Ectodermal cell (in vitro differentiated cells): ENCODE measurements around the gene KIF6.
"Not testable (repeated sequence)": the region's sequence is repeated elsewhere in the genome, so short reads cannot be mapped to it uniquely, and the experiment has no call there.

Source experiments
- H3K27ac ChIP-seq: 2 replicates; pipeline ENCODE4 v1.7.0; 2013; ENCODE audit warnings: mild to moderate bottlenecking, low read depth, low read length; ENCODE audit not compliant: insufficient read depth, poor library complexity, severe bottlenecking
- H3K27me3 ChIP-seq: 2 replicates; pipeline ENCODE4 v1.7.0; 2013; ENCODE audit warnings: mild to moderate bottlenecking, low read length; ENCODE audit not compliant: insufficient read depth, control insufficient read depth, poor library complexity, severe bottlenecking
- H3K36me3 ChIP-seq: one replicate; pipeline ENCODE4 v1.7.0; 2013; ENCODE audit warnings: low read length; ENCODE audit not compliant: control insufficient read depth, insufficient read depth
- H3K4me1 ChIP-seq: one replicate; pipeline ENCODE4 v1.7.0; 2013; ENCODE audit warnings: low read length; ENCODE audit not compliant: control insufficient read depth, insufficient read depth
- H3K4me3 ChIP-seq: 2 replicates; pipeline ENCODE4 v1.7.0; 2013; ENCODE audit warnings: low read depth, low read length, control low read depth; ENCODE audit not compliant: insufficient read depth
- H3K9me3 ChIP-seq: 2 replicates; pipeline ENCODE4 v1.7.0; 2013; ENCODE audit warnings: mild to moderate bottlenecking, low read length, moderate library complexity; ENCODE audit not compliant: control insufficient read depth
- WGBS, 2 experiments: methylation state at CpG; one replicate each; pipeline ENCODE4 v1.1.7; 2013; ENCODE audit warnings: missing lambda C conversion rate in 2 of 2; 5-methylcytosine and 5-hydroxymethylcytosine counted together

Gene KIF6

GRCh38 chr6:39495640-39496039 is 229.6 kb downstream of the KIF6 start:
- Histone ChIP-seq H3K4me1 (no peaks in the 10 kb centered on the region), H3K27me3 (no peaks in the 10 kb centered on the region), H3K9me3 (no peaks in the 10 kb centered on the region), H3K27ac (no peak overlapping the region), H3K36me3 (no peaks in the 10 kb centered on the region), H3K4me3 (no peak overlapping the region)
- WGBS, 2 experiments: 68 to 69% methylated on average over 3 of the region's 3 CpGs

DNA sequence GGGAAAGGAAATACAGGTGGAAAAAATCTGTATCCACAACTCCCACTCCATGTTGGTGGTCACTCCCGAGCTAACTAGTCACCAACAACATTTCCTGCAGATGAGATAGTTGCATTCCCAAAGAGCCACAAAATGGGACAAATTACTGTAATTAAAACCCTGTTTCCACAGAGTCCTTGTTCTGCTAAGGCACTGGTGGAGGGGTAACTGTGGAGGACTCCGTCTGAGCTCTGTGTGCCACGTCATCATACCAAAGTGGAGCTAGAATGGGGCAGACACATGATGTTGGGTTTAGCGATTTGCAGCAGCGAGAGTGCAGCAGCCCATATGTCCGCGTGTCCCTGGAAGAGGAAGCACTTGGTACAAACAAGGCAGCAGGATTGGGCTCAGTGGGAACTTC is 230.2 kb downstream of the KIF6 start:
- Histone ChIP-seq H3K36me3 (no peaks in the 10 kb centered on the region), H3K4me3 (no peak overlapping the region), H3K27me3 (no peaks in the 10 kb centered on the region), H3K4me1 (no peaks in the 10 kb centered on the region), H3K9me3 (no peaks in the 10 kb centered on the region), H3K27ac (no peak overlapping the region)
- 88 to 90% methylated on average over 7 of the region's 7 CpGs for WGBS, 2 experiments

- Histone ChIP-seq H3K4me3 (no peak overlapping the region), H3K36me3 (no peaks in the 10 kb centered on the region), H3K9me3 (no peaks in the 10 kb centered on the region), H3K27me3 (no peaks in the 10 kb centered on the region), H3K4me1 (no peaks in the 10 kb centered on the region), H3K27ac (no peak overlapping the region)
These were observed 231.4 kb downstream of the KIF6 start for GRCh38 chr6:39493777-39494176.

GRCh38 chr6:39493174-39493573 is 232.0 kb downstream of the KIF6 start:
- H3K27ac ChIP-seq: no peak overlapping the region
- H3K4me3 ChIP-seq: no peak overlapping the region
- no peaks in the 10 kb centered on the region for H3K9me3 ChIP-seq
- no peaks in the 10 kb centered on the region for H3K36me3 ChIP-seq
- H3K27me3 ChIP-seq: no peaks in the 10 kb centered on the region
- no peaks in the 10 kb centered on the region for H3K4me1 ChIP-seq

GRCh38 chr6:39490108-39490507 is 235.1 kb downstream of the KIF6 start:
- WGBS, 2 experiments: 95 to 96% methylated on average over 3 of the region's 3 CpGs
- H3K9me3 ChIP-seq: no peaks in the 10 kb centered on the region
- no peak overlapping the region for H3K4me3 ChIP-seq
- no peaks in the 10 kb centered on the region for H3K27me3 ChIP-seq
- no peak overlapping the region for H3K27ac ChIP-seq
- H3K36me3 ChIP-seq: no peaks in the 10 kb centered on the region
- no peaks in the 10 kb centered on the region for H3K4me1 ChIP-seq

GRCh38 chr6:39488255-39488879 is 236.8 kb downstream of the KIF6 start:
- 92% methylated on average over 1 of the region's 1 CpG; no CpG with 5 or more reads in 1 of the 2 experiments for WGBS, 2 experiments
- H3K27ac ChIP-seq: no peak overlapping the region
- no peaks in the 10 kb centered on the region for H3K4me1 ChIP-seq
- H3K9me3 ChIP-seq: no peaks in the 10 kb centered on the region
- no peak overlapping the region for H3K4me3 ChIP-seq
- no peaks in the 10 kb centered on the region for H3K36me3 ChIP-seq
- H3K27me3 ChIP-seq: no peaks in the 10 kb centered on the region

DNA sequence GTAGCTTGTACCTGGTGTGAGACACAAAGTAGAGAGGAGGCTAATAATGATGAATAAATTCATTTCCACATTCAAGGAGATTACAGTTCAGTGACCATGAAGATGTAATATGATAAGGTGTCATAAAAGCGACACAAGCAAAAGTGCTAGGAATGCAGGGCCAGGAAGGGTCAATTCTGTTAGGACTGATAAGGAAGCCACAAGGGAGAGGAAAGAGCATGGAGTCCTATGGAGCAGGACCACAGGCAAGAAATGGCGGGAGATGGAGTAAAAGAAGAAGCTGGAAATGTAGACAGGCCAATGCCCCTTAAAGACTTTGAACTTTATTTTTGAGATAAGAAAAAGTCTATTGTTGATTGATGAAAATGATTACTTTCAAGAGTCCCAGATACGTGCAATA is 240.9 kb downstream of the KIF6 start:
- no peaks in the 10 kb centered on the region for H3K27me3 ChIP-seq
- no peak overlapping the region for H3K4me3 ChIP-seq
- H3K9me3 ChIP-seq: no peaks in the 10 kb centered on the region
- H3K36me3 ChIP-seq: no peaks in the 10 kb centered on the region
- no peaks in the 10 kb centered on the region for H3K4me1 ChIP-seq
- no peak overlapping the region for H3K27ac ChIP-seq
- WGBS, 2 experiments: 93 to 94% methylated on average over 3 of the region's 3 CpGs

DNA sequence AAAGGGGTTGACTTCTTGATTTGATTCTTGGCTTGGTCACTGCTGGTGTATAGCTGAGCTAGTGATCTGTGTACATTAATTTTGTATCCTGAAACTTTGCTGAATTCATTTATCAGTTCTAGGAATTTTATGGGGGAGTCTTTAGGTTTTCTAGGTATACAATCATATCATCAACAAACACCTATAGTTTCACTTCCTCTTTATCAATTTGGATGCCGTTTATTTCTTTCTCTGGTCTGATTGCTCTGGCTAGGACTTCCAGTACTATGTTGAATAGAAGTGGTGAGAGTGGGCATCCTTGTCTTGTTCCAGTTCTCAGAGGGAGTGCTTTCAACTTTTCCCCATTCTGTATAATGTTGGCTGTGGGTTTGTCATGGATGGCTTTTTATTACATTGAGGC is 245.4 kb downstream of the KIF6 start:
- not testable (repeated sequence) for H3K27me3 ChIP-seq, H3K4me3 ChIP-seq, H3K4me1 ChIP-seq, H3K36me3 ChIP-seq, H3K27ac ChIP-seq, H3K9me3 ChIP-seq
- 100% methylated on average over 1 of the region's 1 CpG; no CpG with 5 or more reads in 1 of the 2 experiments for WGBS, 2 experiments

GRCh38 chr6:39476670-39477069 is 248.5 kb downstream of the KIF6 start:
- H3K4me3 ChIP-seq: no peak overlapping the region
- H3K27me3 ChIP-seq: no peaks in the 10 kb centered on the region
- H3K36me3 ChIP-seq: no peaks in the 10 kb centered on the region
- H3K27ac ChIP-seq: no peak overlapping the region
- 100% methylated on average over 1 of the region's 1 CpG for WGBS, 2 experiments
- H3K9me3 ChIP-seq: no peaks in the 10 kb centered on the region
- no peaks in the 10 kb centered on the region for H3K4me1 ChIP-seq

DNA sequence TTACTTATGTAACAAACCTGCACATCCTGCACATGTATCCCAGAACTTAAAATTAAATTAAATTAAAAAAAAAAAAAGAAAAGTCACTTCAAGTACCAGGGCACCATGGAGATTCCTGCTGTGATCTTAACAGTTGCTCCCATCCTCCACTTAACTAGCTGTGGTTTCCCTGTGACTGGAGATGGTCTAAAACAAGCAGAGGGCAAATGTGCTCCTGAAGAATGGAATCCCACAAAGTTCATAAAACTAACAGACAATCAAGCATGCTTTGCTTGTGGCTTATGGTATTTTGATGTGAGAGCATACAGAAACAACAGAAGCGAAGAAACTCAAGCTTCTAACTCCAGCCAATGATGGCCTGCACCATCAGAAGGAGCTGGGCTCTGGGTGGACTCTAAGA is 249.1 kb downstream of the KIF6 start:
- no peaks in the 10 kb centered on the region for H3K4me1 ChIP-seq
- WGBS, 2 experiments: 100% methylated on average over 1 of the region's 1 CpG
- no peaks in the 10 kb centered on the region for H3K27me3 ChIP-seq
- no peaks in the 10 kb centered on the region for H3K36me3 ChIP-seq
- H3K9me3 ChIP-seq: no peaks in the 10 kb centered on the region
- no peak overlapping the region for H3K27ac ChIP-seq
- H3K4me3 ChIP-seq: no peak overlapping the region
